ENCODE results near the gene FOCAD.

DNA sequence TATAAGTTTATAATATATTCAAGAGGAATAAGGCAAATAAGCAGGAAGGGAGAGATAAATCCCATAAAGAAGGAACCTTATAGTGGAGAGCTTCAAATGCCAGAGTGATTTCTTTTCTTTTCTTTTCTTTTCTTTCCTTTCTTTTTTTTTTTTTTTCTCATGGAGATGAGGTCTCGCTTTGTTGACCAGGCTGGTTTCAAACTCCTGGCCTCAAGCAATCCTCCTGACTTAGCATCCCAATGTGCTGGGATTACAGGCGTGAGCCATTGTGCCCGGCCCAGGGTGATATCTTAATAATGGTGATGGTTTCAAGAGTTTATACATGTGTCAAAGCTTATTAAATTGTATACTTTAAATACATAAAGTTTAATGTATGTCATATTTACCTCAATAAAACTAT lies 19.6 kb upstream of the FOCAD start:
- TF ChIP-seq, protein P1, sequence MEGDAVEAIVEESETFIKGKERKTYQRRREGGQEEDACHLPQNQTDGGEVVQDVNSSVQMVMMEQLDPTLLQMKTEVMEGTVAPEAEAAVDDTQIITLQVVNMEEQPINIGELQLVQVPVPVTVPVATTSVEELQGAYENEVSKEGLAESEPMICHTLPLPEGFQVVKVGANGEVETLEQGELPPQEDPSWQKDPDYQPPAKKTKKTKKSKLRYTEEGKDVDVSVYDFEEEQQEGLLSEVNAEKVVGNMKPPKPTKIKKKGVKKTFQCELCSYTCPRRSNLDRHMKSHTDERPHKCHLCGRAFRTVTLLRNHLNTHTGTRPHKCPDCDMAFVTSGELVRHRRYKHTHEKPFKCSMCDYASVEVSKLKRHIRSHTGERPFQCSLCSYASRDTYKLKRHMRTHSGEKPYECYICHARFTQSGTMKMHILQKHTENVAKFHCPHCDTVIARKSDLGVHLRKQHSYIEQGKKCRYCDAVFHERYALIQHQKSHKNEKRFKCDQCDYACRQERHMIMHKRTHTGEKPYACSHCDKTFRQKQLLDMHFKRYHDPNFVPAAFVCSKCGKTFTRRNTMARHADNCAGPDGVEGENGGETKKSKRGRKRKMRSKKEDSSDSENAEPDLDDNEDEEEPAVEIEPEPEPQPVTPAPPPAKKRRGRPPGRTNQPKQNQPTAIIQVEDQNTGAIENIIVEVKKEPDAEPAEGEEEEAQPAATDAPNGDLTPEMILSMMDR (IDR thresholded peaks at IDR 0.05), result no peak
- no peak for TF ChIP-seq POLR2A (IDR thresholded peaks at IDR 0.05)

Data from body of pancreas (tissue), 4 donors.